ENCODE results near the gene CLCNKB. TPM values are rescaled to one million over a fixed set of nuclear protein-coding genes. Genes with fewer than 3 reads are reported as not detected.

CLCNKB gene
- total RNA-seq, 1 experiment from 2014 or later: not detected

DNA sequence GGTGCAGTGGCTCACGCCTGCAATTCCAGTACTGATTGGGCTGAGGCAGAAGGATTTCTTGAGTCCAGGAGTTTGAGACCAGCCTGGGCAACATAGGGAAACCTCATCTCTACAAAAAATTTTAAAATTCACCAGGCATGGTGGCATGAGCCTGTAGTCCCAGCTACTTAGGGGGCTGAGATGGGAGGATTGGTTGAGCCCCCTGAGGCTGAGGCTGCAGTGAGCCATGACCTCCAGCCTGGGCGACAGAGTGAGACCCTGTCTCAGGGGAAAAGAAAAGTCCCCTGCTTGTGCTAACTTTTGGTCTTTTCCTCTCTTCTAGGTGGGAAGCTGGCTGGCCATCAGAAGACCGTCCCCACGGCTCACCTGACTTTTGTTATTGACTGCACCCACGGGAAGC, 38.0 kb upstream of the CLCNKB start:
- ChIA-PET CTCF (interaction anchor here (0.6 kb wide), 1 partner anchor 358 kb away, joined by 3 read pairs; no protein-coding TSS in a partner anchor), POLR2A (no interaction called here)
- Histone ChIP-seq H3K36me3 (ENCODE audit: control insufficient read depth, insufficient read depth, low read length) (no peaks in the 10 kb centered on the region), H3K9me3 (ENCODE audit: control insufficient read depth, insufficient read depth, low read depth, low read length) (no peaks in the 10 kb centered on the region), H3K27me3 (ENCODE audit: control insufficient read depth, insufficient read depth, low read length) (no peaks in the 10 kb centered on the region; the same call in 1 of the 2 replicates), H3K4me1 (ENCODE audit: control insufficient read depth, insufficient read depth, low read length) (no peaks in the 10 kb centered on the region), H3K27ac (ENCODE audit: low read length) (no peak overlapping the region), H3K4me3 (ENCODE audit: low read depth in 2 of 2, low read length in 2 of 2) (no peak overlapping the region)
- TF ChIP-seq, protein P1, sequence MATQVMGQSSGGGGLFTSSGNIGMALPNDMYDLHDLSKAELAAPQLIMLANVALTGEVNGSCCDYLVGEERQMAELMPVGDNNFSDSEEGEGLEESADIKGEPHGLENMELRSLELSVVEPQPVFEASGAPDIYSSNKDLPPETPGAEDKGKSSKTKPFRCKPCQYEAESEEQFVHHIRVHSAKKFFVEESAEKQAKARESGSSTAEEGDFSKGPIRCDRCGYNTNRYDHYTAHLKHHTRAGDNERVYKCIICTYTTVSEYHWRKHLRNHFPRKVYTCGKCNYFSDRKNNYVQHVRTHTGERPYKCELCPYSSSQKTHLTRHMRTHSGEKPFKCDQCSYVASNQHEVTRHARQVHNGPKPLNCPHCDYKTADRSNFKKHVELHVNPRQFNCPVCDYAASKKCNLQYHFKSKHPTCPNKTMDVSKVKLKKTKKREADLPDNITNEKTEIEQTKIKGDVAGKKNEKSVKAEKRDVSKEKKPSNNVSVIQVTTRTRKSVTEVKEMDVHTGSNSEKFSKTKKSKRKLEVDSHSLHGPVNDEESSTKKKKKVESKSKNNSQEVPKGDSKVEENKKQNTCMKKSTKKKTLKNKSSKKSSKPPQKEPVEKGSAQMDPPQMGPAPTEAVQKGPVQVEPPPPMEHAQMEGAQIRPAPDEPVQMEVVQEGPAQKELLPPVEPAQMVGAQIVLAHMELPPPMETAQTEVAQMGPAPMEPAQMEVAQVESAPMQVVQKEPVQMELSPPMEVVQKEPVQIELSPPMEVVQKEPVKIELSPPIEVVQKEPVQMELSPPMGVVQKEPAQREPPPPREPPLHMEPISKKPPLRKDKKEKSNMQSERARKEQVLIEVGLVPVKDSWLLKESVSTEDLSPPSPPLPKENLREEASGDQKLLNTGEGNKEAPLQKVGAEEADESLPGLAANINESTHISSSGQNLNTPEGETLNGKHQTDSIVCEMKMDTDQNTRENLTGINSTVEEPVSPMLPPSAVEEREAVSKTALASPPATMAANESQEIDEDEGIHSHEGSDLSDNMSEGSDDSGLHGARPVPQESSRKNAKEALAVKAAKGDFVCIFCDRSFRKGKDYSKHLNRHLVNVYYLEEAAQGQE (IDR thresholded peaks at IDR 0.05; ENCODE audit: insufficient read depth in 1 of 2, low read depth in 2 of 2, low read length in 1 of 2): no peak
- TF ChIP-seq POLR2AphosphoS5 (IDR thresholded peaks at IDR 0.05; ENCODE audit: low read depth, low read length): no peak
- TF ChIP-seq, protein P2, sequence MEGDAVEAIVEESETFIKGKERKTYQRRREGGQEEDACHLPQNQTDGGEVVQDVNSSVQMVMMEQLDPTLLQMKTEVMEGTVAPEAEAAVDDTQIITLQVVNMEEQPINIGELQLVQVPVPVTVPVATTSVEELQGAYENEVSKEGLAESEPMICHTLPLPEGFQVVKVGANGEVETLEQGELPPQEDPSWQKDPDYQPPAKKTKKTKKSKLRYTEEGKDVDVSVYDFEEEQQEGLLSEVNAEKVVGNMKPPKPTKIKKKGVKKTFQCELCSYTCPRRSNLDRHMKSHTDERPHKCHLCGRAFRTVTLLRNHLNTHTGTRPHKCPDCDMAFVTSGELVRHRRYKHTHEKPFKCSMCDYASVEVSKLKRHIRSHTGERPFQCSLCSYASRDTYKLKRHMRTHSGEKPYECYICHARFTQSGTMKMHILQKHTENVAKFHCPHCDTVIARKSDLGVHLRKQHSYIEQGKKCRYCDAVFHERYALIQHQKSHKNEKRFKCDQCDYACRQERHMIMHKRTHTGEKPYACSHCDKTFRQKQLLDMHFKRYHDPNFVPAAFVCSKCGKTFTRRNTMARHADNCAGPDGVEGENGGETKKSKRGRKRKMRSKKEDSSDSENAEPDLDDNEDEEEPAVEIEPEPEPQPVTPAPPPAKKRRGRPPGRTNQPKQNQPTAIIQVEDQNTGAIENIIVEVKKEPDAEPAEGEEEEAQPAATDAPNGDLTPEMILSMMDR (IDR thresholded peaks at IDR 0.05): no peak
- no peak for TF ChIP-seq SIN3A (IDR thresholded peaks at IDR 0.05; ENCODE audit: borderline replicate concordance, insufficient read depth, low read depth, low read length)
- no peak for TF ChIP-seq TCF7L2 (IDR thresholded peaks at IDR 0.05; ENCODE audit: low read depth, low read length)
- BruUV-seq (replicated peaks): no TSS peak
- intact Hi-C loops (cut with micrococcal nuclease; ENCODE audit: unreplicated experiment): no loop called here
- ATAC-seq (no peak), DNase-seq (ENCODE audit: low read depth, low spot score) (no peak)
- in situ Hi-C loops (cut with HindIII; ENCODE audit: low pct_unique_long_range_greater_than_20kb, low sequenced_read_pairs): no loop called here

DNA sequence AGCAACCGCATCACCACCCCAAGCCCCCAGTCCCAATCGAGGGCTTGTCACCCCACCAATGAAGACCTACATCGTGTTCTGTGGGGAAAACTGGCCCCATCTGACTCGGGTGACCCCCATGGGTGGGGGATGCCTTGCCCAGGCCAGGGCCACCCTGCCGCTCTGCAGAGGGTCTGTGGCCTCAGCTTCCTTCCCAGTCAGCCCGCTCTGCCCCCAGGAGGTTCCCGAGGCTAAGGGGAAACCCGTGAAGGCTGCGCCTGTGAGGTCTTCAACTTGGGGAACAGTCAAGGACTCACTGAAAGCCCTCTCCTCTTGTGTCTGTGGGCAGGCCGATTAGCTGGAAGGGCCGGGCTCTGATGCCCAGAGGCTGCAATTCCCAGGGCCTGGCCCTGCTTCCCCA, 37.6 kb upstream of the CLCNKB start:
- TF ChIP-seq TCF7L2 (IDR thresholded peaks at IDR 0.05; ENCODE audit: low read depth, low read length): no peak
- TF ChIP-seq, protein P1 (IDR thresholded peaks at IDR 0.05; ENCODE audit: insufficient read depth in 1 of 2, low read depth in 2 of 2, low read length in 1 of 2): no peak
- TF ChIP-seq, protein P2 (IDR thresholded peaks at IDR 0.05): no peak
- TF ChIP-seq POLR2AphosphoS5 (IDR thresholded peaks at IDR 0.05; ENCODE audit: low read depth, low read length): no peak
- BruUV-seq (replicated peaks): no TSS peak
- in situ Hi-C loops (cut with HindIII; ENCODE audit: low pct_unique_long_range_greater_than_20kb, low sequenced_read_pairs) (no loop called here), intact Hi-C loops (cut with micrococcal nuclease; ENCODE audit: unreplicated experiment) (no loop called here)
- Histone ChIP-seq H3K27me3 (ENCODE audit: control insufficient read depth, insufficient read depth, low read length) (no peaks in the 10 kb centered on the region), H3K36me3 (ENCODE audit: control insufficient read depth, insufficient read depth, low read length) (no peaks in the 10 kb centered on the region), H3K4me1 (ENCODE audit: control insufficient read depth, insufficient read depth, low read length) (no peaks in the 10 kb centered on the region), H3K9me3 (ENCODE audit: control insufficient read depth, insufficient read depth, low read depth, low read length) (no peaks in the 10 kb centered on the region), H3K27ac (ENCODE audit: low read length) (no peak overlapping the region), H3K4me3 (ENCODE audit: low read depth in 2 of 2, low read length in 2 of 2) (no peak overlapping the region)
- ChIA-PET CTCF (interaction anchor here (0.6 kb wide), 2 partner anchors 11 to 357 kb away, joined by 3 read pairs; no protein-coding TSS in a partner anchor), POLR2A (no interaction called here)
- ATAC-seq (no peak), DNase-seq (ENCODE audit: low read depth, low spot score) (no peak)
